HEK293 (cell line): ENCODE measurements around the gene SAP30.

Experiments
- CTCF ChIA-PET: fragments of 350-600 bp; formaldehyde crosslinking; extraction: SDS; loops from one replicate; lab custom pipeline; 2021; ENCODE audit warnings: antibody characterized with exemption; lab: Yijun Ruan, JAX
- POLR2A ChIA-PET: fragments of 300-600 bp; formaldehyde crosslinking; extraction: SDS; loops from one replicate; lab custom pipeline; 2020; ENCODE audit warnings: antibody characterized with exemption, inconsistent platforms; lab: Yijun Ruan, JAX
- H3K27ac ChIP-seq: fragments of 200-500 bp; sonication (Bioruptor generic); 2 replicates; pipeline ENCODE4 v1.5.1; 2014; ENCODE audit warnings: low read depth, low read length, control low read depth, inconsistent platforms; ENCODE audit errors: extremely low read depth
- H3K36me3 ChIP-seq, 2 experiments: fragments of 200-500 bp in 1 of 2; sonication (Bioruptor generic) in 1 of 2; 1 replicate in 1 of 2; 2 replicates in 1 of 2; pipeline ENCODE4 v1.5.1; 2014 to 2017; ENCODE audit warnings: inconsistent platforms in 2 of 2, low read length in 2 of 2; ENCODE audit not compliant: control insufficient read depth in 2 of 2, insufficient read depth in 1 of 2
- H3K4me1 ChIP-seq: fragments of 200-500 bp; sonication (Bioruptor generic); 2 replicates; pipeline ENCODE4 v1.5.1; 2014; ENCODE audit warnings: mild to moderate bottlenecking, low read length, inconsistent platforms; ENCODE audit not compliant: control insufficient read depth, insufficient read depth
- H3K4me3 ChIP-seq: 2 replicates; pipeline ENCODE4 v1.5.1; 2011; ENCODE audit warnings: low read depth, mild to moderate bottlenecking, control low read depth, low read length, moderate library complexity
- H3K9me3 ChIP-seq: fragments of 200-500 bp; sonication (Bioruptor generic); 2 replicates; pipeline ENCODE4 v1.5.1; 2014; ENCODE audit warnings: low read depth, low read length, inconsistent platforms; ENCODE audit not compliant: control insufficient read depth, insufficient read depth
- BCL11A ChIP-seq: fragments of 450-650 bp; formaldehyde crosslinking; IDR thresholded peaks from 2 replicates; pipeline ENCODE4 v1.5.1; 2016; ENCODE audit warnings: low read depth, missing biosample characterization, missing genetic modification characterization
- GFI1B ChIP-seq: fragments of 450-650 bp; formaldehyde crosslinking; IDR thresholded peaks from 2 replicates; pipeline ENCODE4 v1.5.1; 2016; ENCODE audit warnings: missing biosample characterization, missing genetic modification characterization
- KLF16 ChIP-seq: fragments of 450-650 bp; formaldehyde crosslinking; IDR thresholded peaks from 2 replicates; pipeline ENCODE4 v1.5.1; 2017; ENCODE audit warnings: missing biosample characterization, missing genetic modification characterization
- KLF9 ChIP-seq: fragments of 450-650 bp; formaldehyde crosslinking; IDR thresholded peaks from 2 replicates; pipeline ENCODE4 v1.5.1; 2016; ENCODE audit warnings: missing biosample characterization, missing genetic modification characterization, low read depth
- OSR2 ChIP-seq: fragments of 450-650 bp; formaldehyde crosslinking; IDR thresholded peaks from 2 replicates; pipeline ENCODE4 v1.5.1; 2016; ENCODE audit warnings: missing biosample characterization, missing genetic modification characterization
- RBAK ChIP-seq: fragments of 450-650 bp; formaldehyde crosslinking; IDR thresholded peaks from 2 replicates; pipeline ENCODE4 v1.5.1; 2016; ENCODE audit warnings: missing biosample characterization, missing genetic modification characterization
- SETDB1 ChIP-seq: IDR thresholded peaks from one replicate; pipeline ENCODE4 v1.6.1; 2017; ENCODE audit warnings: mild to moderate bottlenecking, low read length, moderate library complexity, mixed read lengths; ENCODE audit not compliant: insufficient read length
- SP7 ChIP-seq: fragments of 450-650 bp; formaldehyde crosslinking; IDR thresholded peaks from 2 replicates; pipeline ENCODE4 v1.5.1; 2016; ENCODE audit warnings: missing biosample characterization, missing genetic modification characterization
- ZBTB8A ChIP-seq: fragments of 450-650 bp; formaldehyde crosslinking; IDR thresholded peaks from 2 replicates; pipeline ENCODE4 v1.5.1; 2016; ENCODE audit warnings: missing biosample characterization, missing genetic modification characterization
- ZNF157 ChIP-seq: fragments of 450-650 bp; formaldehyde crosslinking; IDR thresholded peaks from 2 replicates; pipeline ENCODE4 v1.5.1; 2016; ENCODE audit warnings: missing biosample characterization, missing genetic modification characterization
- ZNF175 ChIP-seq: fragments of 450-650 bp; formaldehyde crosslinking; IDR thresholded peaks from 2 replicates; pipeline ENCODE4 v1.5.1; 2016; ENCODE audit warnings: missing biosample characterization, missing genetic modification characterization
- ZNF202 ChIP-seq: fragments of 450-650 bp; formaldehyde crosslinking; IDR thresholded peaks from 2 replicates; pipeline ENCODE4 v1.5.1; 2016; ENCODE audit warnings: missing biosample characterization, missing genetic modification characterization, borderline replicate concordance
- ZNF211 ChIP-seq: fragments of 450-650 bp; formaldehyde crosslinking; IDR thresholded peaks from 2 replicates; pipeline ENCODE4 v1.5.1; 2016; ENCODE audit warnings: low read depth, missing biosample characterization, missing genetic modification characterization
- ZNF292 ChIP-seq: fragments of 450-650 bp; formaldehyde crosslinking; IDR thresholded peaks from 2 replicates; pipeline ENCODE4 v1.5.1; 2016; ENCODE audit warnings: low read depth, missing biosample characterization, missing genetic modification characterization, borderline replicate concordance
- ZNF335 ChIP-seq: fragments of 450-650 bp; formaldehyde crosslinking; conservative IDR thresholded peaks from 2 replicates; pipeline ENCODE4 v1.5.1; 2016; ENCODE audit warnings: missing biosample characterization, missing genetic modification characterization
- ZNF362 ChIP-seq: fragments of 450-650 bp; formaldehyde crosslinking; IDR thresholded peaks from 2 replicates; pipeline ENCODE4 v1.5.1; 2016; ENCODE audit warnings: missing biosample characterization, missing genetic modification characterization
- ZNF366 ChIP-seq: fragments of 450-650 bp; formaldehyde crosslinking; conservative IDR thresholded peaks from 2 replicates; pipeline ENCODE4 v1.5.1; 2016; ENCODE audit warnings: missing biosample characterization, missing genetic modification characterization
- ZNF391 ChIP-seq: fragments of 450-650 bp; formaldehyde crosslinking; IDR thresholded peaks from 2 replicates; pipeline ENCODE4 v1.5.1; 2016; ENCODE audit warnings: low read depth, missing biosample characterization, missing genetic modification characterization, borderline replicate concordance
- ZNF423 ChIP-seq: fragments of 450-650 bp; formaldehyde crosslinking; IDR thresholded peaks from 2 replicates; pipeline ENCODE4 v1.5.1; 2016; ENCODE audit warnings: missing biosample characterization, missing genetic modification characterization
- ZNF544 ChIP-seq: fragments of 450-650 bp; formaldehyde crosslinking; IDR thresholded peaks from 2 replicates; pipeline ENCODE4 v1.5.0; 2017; ENCODE audit warnings: missing biosample characterization, missing genetic modification characterization
- ZNF560 ChIP-seq: fragments of 450-650 bp; formaldehyde crosslinking; IDR thresholded peaks from 2 replicates; pipeline ENCODE4 v1.5.1; 2017; ENCODE audit warnings: missing biosample characterization, missing genetic modification characterization, borderline replicate concordance
- ZNF571 ChIP-seq: fragments of 450-650 bp; formaldehyde crosslinking; IDR thresholded peaks from 2 replicates; pipeline ENCODE4 v1.5.0; 2017; ENCODE audit warnings: missing biosample characterization, missing genetic modification characterization
- ZNF580 ChIP-seq: fragments of 450-650 bp; formaldehyde crosslinking; IDR thresholded peaks from 2 replicates; pipeline ENCODE4 v1.5.1; 2016; ENCODE audit warnings: missing biosample characterization, missing genetic modification characterization
- ZNF623 ChIP-seq: fragments of 450-650 bp; formaldehyde crosslinking; IDR thresholded peaks from 2 replicates; pipeline ENCODE4 v1.5.1; 2016; ENCODE audit warnings: missing biosample characterization, missing genetic modification characterization
- ZNF677 ChIP-seq: fragments of 450-650 bp; IDR thresholded peaks from 2 replicates; pipeline ENCODE4 v1.5.0; 2018; ENCODE audit warnings: missing biosample characterization, mild to moderate bottlenecking, missing genetic modification characterization, moderate library complexity
- ZNF777 ChIP-seq: fragments of 450-650 bp; formaldehyde crosslinking; IDR thresholded peaks from 2 replicates; pipeline ENCODE4 v1.5.1; 2017; ENCODE audit warnings: missing biosample characterization, missing genetic modification characterization, borderline replicate concordance
- ZXDB ChIP-seq: fragments of 450-650 bp; formaldehyde crosslinking; IDR thresholded peaks from 2 replicates; pipeline ENCODE4 v1.5.1; 2016; ENCODE audit warnings: missing biosample characterization, missing genetic modification characterization
- TF ChIP-seq, protein P1 (sequence below): fragments of 450-650 bp; formaldehyde crosslinking; IDR thresholded peaks from 2 replicates; pipeline ENCODE4 v1.5.1; 2016; ENCODE audit warnings: missing biosample characterization, missing genetic modification characterization
- TF ChIP-seq, protein P2 (sequence below): fragments of 450-650 bp; formaldehyde crosslinking; conservative IDR thresholded peaks from 2 replicates; pipeline ENCODE4 v1.5.1; 2016; ENCODE audit warnings: low read depth, missing biosample characterization, missing genetic modification characterization

The SAP30 gene

DNA sequence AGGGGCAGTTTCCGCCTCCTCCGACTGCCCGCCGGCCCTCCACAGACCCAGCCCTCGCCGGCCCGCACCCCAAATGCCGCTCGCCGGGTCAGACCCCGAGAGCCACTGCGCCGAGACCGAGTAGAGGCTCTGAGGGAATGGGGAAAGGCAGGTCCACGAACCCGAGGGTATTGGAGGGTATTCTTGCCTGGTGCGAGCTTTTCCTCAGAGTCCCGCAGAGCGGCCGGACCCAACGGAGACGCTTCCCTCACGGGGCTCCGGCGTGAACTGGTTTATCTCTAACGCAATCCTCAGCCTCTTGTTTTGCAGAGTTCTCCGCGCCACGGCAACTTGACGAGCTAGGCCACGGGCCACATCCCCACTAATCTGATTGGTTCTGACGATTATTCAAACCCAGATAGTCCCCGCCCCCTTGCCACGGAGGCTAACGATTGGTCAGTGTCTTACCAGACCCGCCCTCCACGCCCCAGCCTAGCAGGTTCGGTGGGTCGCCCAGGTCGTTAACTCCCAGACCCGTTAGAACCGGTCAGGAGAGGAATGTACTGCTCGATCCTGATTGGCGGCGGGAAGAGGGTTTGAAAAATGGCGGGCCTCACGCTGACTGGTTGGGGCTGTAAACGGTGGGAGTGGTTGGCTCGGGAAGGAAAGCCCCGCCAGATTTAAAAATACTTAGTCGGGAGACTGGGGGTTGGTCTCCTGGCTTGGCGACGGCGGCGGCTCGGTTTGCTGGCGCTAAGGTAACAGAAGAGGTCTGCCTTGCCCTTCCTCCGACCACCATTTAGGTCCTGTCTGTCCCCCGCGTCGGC lies 36.5 kb upstream of the SAP30 start, which contains the start of gene HMGB2 (continued):
- 0 out of 2 replicates have a peak, but pooled peaks have one; percentile 10 for TF ChIP-seq ZNF391 (tag by site-specific recombination)
- TF ChIP-seq, all 188 proteins: peak for 40

DNA sequence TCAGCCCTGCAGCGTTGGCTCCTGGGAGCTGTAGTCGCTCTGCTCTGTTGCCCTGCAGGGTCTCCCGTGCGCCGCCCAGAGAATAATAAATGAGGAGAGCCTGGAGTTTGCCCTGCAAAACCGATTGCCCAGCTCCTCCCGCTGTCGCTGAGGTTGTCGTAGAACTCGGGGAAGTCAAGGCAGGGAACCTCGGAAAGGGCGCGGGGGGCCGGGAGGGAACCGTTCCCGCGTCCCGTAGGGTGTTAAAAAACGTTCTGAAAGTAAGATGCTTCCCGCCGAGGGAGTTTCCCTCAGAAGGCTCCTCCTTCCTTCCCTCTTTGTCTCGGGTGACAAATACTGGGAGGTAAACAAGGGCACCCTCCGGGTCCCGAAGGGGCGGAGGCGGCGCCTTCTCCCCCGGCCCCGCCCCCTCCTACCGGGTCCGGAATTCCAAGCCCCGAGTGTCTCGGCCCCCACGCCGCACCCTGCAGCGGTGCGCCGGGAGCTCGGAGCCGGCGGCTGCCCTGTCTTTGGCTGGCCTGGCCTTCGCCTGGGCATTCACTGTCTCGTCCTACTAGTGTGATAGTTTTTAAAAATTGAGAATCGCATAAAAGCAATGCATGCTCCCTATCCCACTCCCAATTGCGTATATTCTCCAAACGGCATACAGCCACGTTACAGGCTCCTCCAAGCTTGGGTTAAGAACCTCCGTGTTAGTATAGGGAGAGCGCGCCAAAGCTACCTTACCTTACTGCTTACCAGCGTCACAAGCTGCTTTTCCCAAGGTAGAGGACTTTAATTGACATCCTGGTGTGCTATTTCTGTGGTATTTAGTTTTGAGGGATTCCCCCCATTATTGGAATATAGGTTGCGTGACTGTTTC lies 35.6 kb upstream of the SAP30 start:
- peaks cover 20 to 32% of the 10 kb centered on the region in 2 experiments for H3K36me3 ChIP-seq
- ChIA-PET POLR2A (interaction anchor here (0.6 to 4.5 kb wide), 32 partner anchors 9 to 321 kb away, joined by 3 to 246 read pairs (median 5); partner anchors contain the start of genes GALNT7, HAND2 and SAP30), CTCF (interaction anchor here (1.5 kb wide), 1 partner anchor 16 kb away, joined by 3 read pairs; no protein-coding TSS in a partner anchor)
- H3K4me3 ChIP-seq = peak overlapping the region; percentile 80
- peak overlapping the region; percentile 98 for H3K27ac ChIP-seq
- no peaks in the 10 kb centered on the region for H3K9me3 ChIP-seq
- H3K4me1 ChIP-seq = peaks cover 12% of the 10 kb centered on the region
- TF ChIP-seq, protein P1, sequence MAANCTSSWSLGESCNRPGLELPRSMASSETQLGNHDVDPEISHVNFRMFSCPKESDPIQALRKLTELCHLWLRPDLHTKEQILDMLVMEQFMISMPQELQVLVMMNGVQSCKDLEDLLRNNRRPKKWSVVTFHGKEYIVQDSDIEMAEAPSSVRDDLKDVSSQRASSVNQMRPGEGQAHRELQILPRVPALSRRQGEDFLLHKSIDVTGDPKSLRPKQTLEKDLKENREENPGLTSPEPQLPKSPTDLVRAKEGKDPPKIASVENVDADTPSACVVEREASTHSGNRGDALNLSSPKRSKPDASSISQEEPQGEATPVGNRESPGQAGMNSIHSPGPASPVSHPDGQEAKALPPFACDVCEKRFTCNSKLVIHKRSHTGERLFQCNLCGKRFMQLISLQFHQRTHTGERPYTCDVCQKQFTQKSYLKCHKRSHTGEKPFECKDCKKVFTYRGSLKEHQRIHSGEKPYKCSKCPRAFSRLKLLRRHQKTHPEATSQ = no peak
- TF ChIP-seq ZNF362 (peak; percentile 90), RBAK (tag by site-specific recombination) (no peak), GFI1B (tag by site-specific recombination) (0 out of 2 replicates have a peak, but pooled peaks have one; percentile 17), OSR2 (tag by site-specific recombination) (no peak; the same call in 1 of the 2 replicates), ZNF175 (tag by site-specific recombination) (no peak), SP7 (tag by site-specific recombination) (no peak), ZNF335 (peak; percentile 89), ZNF544 (tag by site-specific recombination) (no peak), ZBTB8A (tag by site-specific recombination) (peak; percentile 79), ZNF560 (tag by site-specific recombination) (no peak), ZXDB (tag by site-specific recombination) (peak; percentile 48; the same call in 1 of the 2 replicates), BCL11A (tag by site-specific recombination) (no peak), ZNF157 (tag by site-specific recombination) (no peak), ZNF580 (tag by site-specific recombination) (no peak), ZNF623 (tag by site-specific recombination) (no peak), ZNF366 (tag by site-specific recombination) (peak; percentile 89), ZNF202 (tag by site-specific recombination) (no peak), SETDB1 (no peak), ZNF423 (no peak), ZNF211 (tag by site-specific recombination) (no peak), KLF9 (tag by site-specific recombination) (peak; percentile 86), ZNF292 (tag by site-specific recombination) (no peak), ZNF571 (no peak), KLF16 (tag by site-specific recombination) (no peak), ZNF677 (tag by site-specific recombination) (no peak), ZNF777 (tag by site-specific recombination) (no peak)
- TF ChIP-seq, protein P2, sequence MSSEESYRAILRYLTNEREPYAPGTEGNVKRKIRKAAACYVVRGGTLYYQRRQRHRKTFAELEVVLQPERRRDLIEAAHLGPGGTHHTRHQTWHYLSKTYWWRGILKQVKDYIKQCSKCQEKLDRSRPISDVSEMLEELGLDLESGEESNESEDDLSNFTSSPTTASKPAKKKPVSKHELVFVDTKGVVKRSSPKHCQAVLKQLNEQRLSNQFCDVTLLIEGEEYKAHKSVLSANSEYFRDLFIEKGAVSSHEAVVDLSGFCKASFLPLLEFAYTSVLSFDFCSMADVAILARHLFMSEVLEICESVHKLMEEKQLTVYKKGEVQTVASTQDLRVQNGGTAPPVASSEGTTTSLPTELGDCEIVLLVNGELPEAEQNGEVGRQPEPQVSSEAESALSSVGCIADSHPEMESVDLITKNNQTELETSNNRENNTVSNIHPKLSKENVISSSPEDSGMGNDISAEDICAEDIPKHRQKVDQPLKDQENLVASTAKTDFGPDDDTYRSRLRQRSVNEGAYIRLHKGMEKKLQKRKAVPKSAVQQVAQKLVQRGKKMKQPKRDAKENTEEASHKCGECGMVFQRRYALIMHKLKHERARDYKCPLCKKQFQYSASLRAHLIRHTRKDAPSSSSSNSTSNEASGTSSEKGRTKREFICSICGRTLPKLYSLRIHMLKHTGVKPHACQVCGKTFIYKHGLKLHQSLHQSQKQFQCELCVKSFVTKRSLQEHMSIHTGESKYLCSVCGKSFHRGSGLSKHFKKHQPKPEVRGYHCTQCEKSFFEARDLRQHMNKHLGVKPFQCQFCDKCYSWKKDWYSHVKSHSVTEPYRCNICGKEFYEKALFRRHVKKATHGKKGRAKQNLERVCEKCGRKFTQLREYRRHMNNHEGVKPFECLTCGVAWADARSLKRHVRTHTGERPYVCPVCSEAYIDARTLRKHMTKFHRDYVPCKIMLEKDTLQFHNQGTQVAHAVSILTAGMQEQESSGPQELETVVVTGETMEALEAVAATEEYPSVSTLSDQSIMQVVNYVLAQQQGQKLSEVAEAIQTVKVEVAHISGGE = 0 out of 2 replicates have a peak, but pooled peaks have one; percentile 30
